ENCODE results near the gene FAH.

DNA sequence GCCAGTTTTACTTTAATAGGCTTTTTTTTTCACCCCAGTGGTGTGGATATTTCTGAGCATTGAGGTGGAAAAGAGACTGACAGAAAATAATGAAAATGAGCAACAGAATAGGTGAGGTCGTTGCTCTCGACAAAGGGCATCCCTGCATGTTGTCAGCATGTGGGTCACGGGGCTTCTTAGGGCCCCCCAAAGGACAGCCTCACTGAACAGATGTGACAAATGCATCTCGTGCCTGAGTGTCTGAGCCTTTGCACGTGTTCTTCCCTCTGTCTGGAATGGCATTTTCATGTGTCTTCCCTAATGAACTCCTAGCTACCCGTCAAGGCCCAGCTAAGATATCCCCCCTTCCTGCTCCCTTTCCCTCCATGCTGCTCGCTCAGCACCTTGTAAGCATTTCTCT is 31.8 kb downstream of the FAH start:
- TF ChIP-seq, protein P1, sequence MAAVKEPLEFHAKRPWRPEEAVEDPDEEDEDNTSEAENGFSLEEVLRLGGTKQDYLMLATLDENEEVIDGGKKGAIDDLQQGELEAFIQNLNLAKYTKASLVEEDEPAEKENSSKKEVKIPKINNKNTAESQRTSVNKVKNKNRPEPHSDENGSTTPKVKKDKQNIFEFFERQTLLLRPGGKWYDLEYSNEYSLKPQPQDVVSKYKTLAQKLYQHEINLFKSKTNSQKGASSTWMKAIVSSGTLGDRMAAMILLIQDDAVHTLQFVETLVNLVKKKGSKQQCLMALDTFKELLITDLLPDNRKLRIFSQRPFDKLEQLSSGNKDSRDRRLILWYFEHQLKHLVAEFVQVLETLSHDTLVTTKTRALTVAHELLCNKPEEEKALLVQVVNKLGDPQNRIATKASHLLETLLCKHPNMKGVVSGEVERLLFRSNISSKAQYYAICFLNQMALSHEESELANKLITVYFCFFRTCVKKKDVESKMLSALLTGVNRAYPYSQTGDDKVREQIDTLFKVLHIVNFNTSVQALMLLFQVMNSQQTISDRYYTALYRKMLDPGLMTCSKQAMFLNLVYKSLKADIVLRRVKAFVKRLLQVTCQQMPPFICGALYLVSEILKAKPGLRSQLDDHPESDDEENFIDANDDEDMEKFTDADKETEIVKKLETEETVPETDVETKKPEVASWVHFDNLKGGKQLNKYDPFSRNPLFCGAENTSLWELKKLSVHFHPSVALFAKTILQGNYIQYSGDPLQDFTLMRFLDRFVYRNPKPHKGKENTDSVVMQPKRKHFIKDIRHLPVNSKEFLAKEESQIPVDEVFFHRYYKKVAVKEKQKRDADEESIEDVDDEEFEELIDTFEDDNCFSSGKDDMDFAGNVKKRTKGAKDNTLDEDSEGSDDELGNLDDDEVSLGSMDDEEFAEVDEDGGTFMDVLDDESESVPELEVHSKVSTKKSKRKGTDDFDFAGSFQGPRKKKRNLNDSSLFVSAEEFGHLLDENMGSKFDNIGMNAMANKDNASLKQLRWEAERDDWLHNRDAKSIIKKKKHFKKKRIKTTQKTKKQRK (IDR thresholded peaks at IDR 0.05; ENCODE audit: low read depth, low read length) = no peak
- TF ChIP-seq FOS (IDR thresholded peaks at IDR 0.05; ENCODE audit: borderline replicate concordance, extremely low read depth, insufficient read length) = no peak
